ENCODE measurements around the gene EED. TPM values are rescaled to one million over a fixed set of nuclear protein-coding genes. Genes with fewer than 3 reads are reported as not detected.

The EED gene
- total and polyA plus RNA-seq, 2 experiments from 2014 or later: 15.5 to 23.7 TPM

DNA sequence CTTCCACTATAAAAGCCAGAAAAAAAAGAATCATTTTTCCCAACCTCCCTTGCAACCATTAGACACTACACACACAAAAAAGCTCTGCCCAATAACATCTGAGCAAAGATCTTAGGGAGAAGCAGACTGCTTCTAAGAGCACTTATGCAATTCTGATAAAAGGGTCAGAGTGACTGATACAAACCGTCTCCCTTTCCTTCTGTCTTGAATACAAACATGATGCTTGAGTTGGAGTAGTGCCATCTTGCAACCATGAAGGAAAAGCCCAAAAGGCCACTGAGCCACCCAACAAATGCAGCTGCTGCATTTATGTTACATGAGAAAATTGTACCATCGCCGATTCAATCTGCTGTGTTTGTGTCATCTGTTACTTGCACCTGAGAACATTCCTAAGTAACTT is 47.6 kb upstream of the EED start:
- 71% methylated on average over 3 of the region's 3 CpGs for WGBS (ENCODE audit: low lambda C conversion rate, missing lambda C conversion rate)
- Histone ChIP-seq H2AFZ (no peak overlapping the region), H3K27ac (no peak overlapping the region)

GRCh38 chr11:86197448-86197847 is 47.1 kb upstream of the EED start:
- no peak for TF ChIP-seq CTCF (IDR thresholded peaks at IDR 0.05; ENCODE audit: poor library complexity)
- TF ChIP-seq EZH2phosphoT487 (IDR thresholded peaks at IDR 0.05; ENCODE audit: low read depth, severe bottlenecking, unreplicated experiment): no peak
- TF ChIP-seq EZH2 (IDR thresholded peaks at IDR 0.05; ENCODE audit: borderline replicate concordance): no peak

More for the DNA sequence above, 47.6 kb upstream of the EED start:
- no peak for DNase-seq (ENCODE audit: low spot score)
- H3K79me2 ChIP-seq: no peaks in the 10 kb centered on the region
- no peak for TF ChIP-seq EZH2phosphoT487 (IDR thresholded peaks at IDR 0.05; ENCODE audit: low read depth, severe bottlenecking, unreplicated experiment)
- H3K27me3 ChIP-seq: no peaks in the 10 kb centered on the region
- H3K4me3 ChIP-seq: no peak overlapping the region
- H3K9me2 ChIP-seq (replicated peaks; ENCODE audit: insufficient read depth): no peaks in the 10 kb centered on the region
- no peaks in the 10 kb centered on the region for H3K36me3 ChIP-seq (replicated peaks; ENCODE audit: insufficient read depth, low read depth)
- no peak overlapping the region for H3K4me2 ChIP-seq
- H3K9me3 ChIP-seq (ENCODE audit: low read depth): no peaks in the 10 kb centered on the region
- H4K20me1 ChIP-seq (ENCODE audit: insufficient read depth, poor library complexity, severe bottlenecking): no peaks in the 10 kb centered on the region
- no peaks in the 10 kb centered on the region for H3K4me1 ChIP-seq (ENCODE audit: insufficient read depth)

DNA sequence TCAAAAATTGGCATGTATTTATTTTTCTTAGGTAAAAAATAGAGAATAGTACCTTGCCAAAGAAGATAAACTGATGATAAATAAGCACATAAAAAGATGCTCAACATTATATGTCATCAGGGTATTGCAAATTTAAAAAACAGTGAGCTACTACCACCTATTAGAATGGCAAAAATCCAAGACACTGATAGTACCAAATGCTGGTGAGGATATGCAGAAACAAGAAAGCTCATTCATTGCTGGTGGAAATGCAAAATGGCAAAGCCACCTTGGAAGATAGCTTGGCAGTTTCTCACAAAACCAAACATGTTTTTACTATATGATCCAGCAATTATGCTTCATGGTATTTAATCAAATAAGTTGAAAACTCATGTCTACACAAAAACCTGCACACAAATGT is 46.4 kb upstream of the EED start:
- Histone ChIP-seq H3K79me2 (no peaks in the 10 kb centered on the region), H3K4me2 (no peak overlapping the region), H3K27me3 (no peaks in the 10 kb centered on the region), H3K9me2 (replicated peaks; ENCODE audit: insufficient read depth) (no peaks in the 10 kb centered on the region), H2AFZ (no peak overlapping the region), H3K4me1 (ENCODE audit: insufficient read depth) (no peaks in the 10 kb centered on the region), H3K27ac (no peak overlapping the region), H4K20me1 (ENCODE audit: insufficient read depth, poor library complexity, severe bottlenecking) (no peaks in the 10 kb centered on the region), H3K4me3 (no peak overlapping the region), H3K9me3 (ENCODE audit: low read depth) (no peaks in the 10 kb centered on the region), H3K36me3 (replicated peaks; ENCODE audit: insufficient read depth, low read depth) (no peaks in the 10 kb centered on the region)
- no peak for DNase-seq (ENCODE audit: low spot score)
- no peak for TF ChIP-seq EZH2 (IDR thresholded peaks at IDR 0.05; ENCODE audit: borderline replicate concordance)
- TF ChIP-seq EZH2phosphoT487 (IDR thresholded peaks at IDR 0.05; ENCODE audit: low read depth, severe bottlenecking, unreplicated experiment): no peak
- TF ChIP-seq CTCF (IDR thresholded peaks at IDR 0.05; ENCODE audit: poor library complexity): no peak

More at GRCh38 chr11:86197448-86197847, 47.1 kb upstream of the EED start:
- Histone ChIP-seq H3K27me3 (no peaks in the 10 kb centered on the region), H3K79me2 (no peaks in the 10 kb centered on the region), H3K4me2 (no peak overlapping the region), H3K4me1 (ENCODE audit: insufficient read depth) (no peaks in the 10 kb centered on the region), H3K9me2 (replicated peaks; ENCODE audit: insufficient read depth) (no peaks in the 10 kb centered on the region), H3K4me3 (no peak overlapping the region), H3K36me3 (replicated peaks; ENCODE audit: insufficient read depth, low read depth) (no peaks in the 10 kb centered on the region), H4K20me1 (ENCODE audit: insufficient read depth, poor library complexity, severe bottlenecking) (no peaks in the 10 kb centered on the region), H2AFZ (no peak overlapping the region), H3K9me3 (ENCODE audit: low read depth) (no peaks in the 10 kb centered on the region), H3K27ac (no peak overlapping the region)
- no peak for DNase-seq (ENCODE audit: low spot score)

DNA sequence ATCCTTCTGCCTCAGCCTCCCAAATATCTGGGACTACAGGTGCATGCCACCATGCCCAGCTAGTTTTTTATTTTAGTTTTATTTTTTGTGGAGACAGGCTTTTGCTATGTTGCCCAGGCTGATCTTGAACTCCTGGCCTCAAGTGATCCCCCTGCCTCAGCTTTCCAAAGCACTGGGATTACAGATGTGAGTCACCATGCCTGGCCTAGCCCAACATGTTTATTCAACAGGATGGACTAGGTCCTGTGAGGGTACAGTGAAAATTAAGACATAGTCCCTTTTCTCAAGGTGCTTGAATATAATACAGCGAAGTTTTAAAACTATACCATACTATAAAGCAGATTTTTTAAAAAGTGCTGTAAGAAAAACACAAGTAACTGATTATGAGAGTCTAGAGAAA is 45.2 kb upstream of the EED start:
- Histone ChIP-seq H3K4me1 (ENCODE audit: insufficient read depth) (no peaks in the 10 kb centered on the region), H3K79me2 (no peaks in the 10 kb centered on the region), H3K4me3 (no peak overlapping the region), H3K27me3 (no peaks in the 10 kb centered on the region), H2AFZ (no peak overlapping the region), H3K27ac (no peak overlapping the region), H3K4me2 (no peak overlapping the region), H3K9me3 (ENCODE audit: low read depth) (no peaks in the 10 kb centered on the region), H3K9me2 (replicated peaks; ENCODE audit: insufficient read depth) (no peaks in the 10 kb centered on the region), H3K36me3 (replicated peaks; ENCODE audit: insufficient read depth, low read depth) (no peaks in the 10 kb centered on the region), H4K20me1 (ENCODE audit: insufficient read depth, poor library complexity, severe bottlenecking) (no peaks in the 10 kb centered on the region)
- WGBS (ENCODE audit: low lambda C conversion rate, missing lambda C conversion rate): 100% methylated on average over 1 of the region's 1 CpG
- TF ChIP-seq EZH2 (IDR thresholded peaks at IDR 0.05; ENCODE audit: borderline replicate concordance) (no peak), CTCF (IDR thresholded peaks at IDR 0.05; ENCODE audit: poor library complexity) (no peak), EZH2phosphoT487 (IDR thresholded peaks at IDR 0.05; ENCODE audit: low read depth, severe bottlenecking, unreplicated experiment) (no peak)
- DNase-seq (ENCODE audit: low spot score): no peak

Measured in hepatocyte (in vitro differentiated cells).